ENCODE results near the gene ZFR. TPM values are rescaled to one million over a fixed set of nuclear protein-coding genes. Genes with fewer than 3 reads are reported as not detected.

The ZFR gene
- total RNA-seq, 1 donor from 2014 or later, result 60.3 TPM

- intact Hi-C loops (cut with micrococcal nuclease), result loop anchor here (5.0 kb wide), 1 partner anchor 97 kb away; no protein-coding TSS in a partner anchor
- no peak overlapping the region for H3K27ac ChIP-seq (replicated peaks)
- H3K4me3 ChIP-seq, result no peak overlapping the region
- H3K36me3 ChIP-seq, result no peaks in the 10 kb centered on the region
- no peaks in the 10 kb centered on the region for H3K9me3 ChIP-seq (replicated peaks)
- peak; percentile 82 for TF ChIP-seq CTCF (IDR thresholded peaks at IDR 0.05; ENCODE audit: borderline replicate concordance)
- peaks cover 12% of the 10 kb centered on the region for H3K4me1 ChIP-seq
- no peaks in the 10 kb centered on the region for H3K27me3 ChIP-seq (ENCODE audit: low read depth)
- DNase-seq, result peak; percentile 47
These were observed 115.1 kb downstream of the ZFR start for GRCh38 chr5:32329395-32329834.

GRCh38 chr5:32326216-32326772 is 118.2 kb downstream of the ZFR start:
- peaks cover 12% of the 10 kb centered on the region for H3K4me1 ChIP-seq
- no peaks in the 10 kb centered on the region for H3K36me3 ChIP-seq
- H3K9me3 ChIP-seq (replicated peaks), result peaks cover 8% of the 10 kb centered on the region
- no peak overlapping the region for H3K27ac ChIP-seq (replicated peaks)
- intact Hi-C loops (cut with micrococcal nuclease), result loop anchor here (5.0 kb wide), 1 partner anchor 94 kb away; no protein-coding TSS in a partner anchor
- no peaks in the 10 kb centered on the region for H3K27me3 ChIP-seq (ENCODE audit: low read depth)
- DNase-seq, result no peak
- no peak for TF ChIP-seq CTCF (IDR thresholded peaks at IDR 0.05; ENCODE audit: borderline replicate concordance)
- H3K4me3 ChIP-seq, result no peak overlapping the region

GRCh38 chr5:32325616-32326015 is 118.9 kb downstream of the ZFR start:
- Histone ChIP-seq H3K9me3 (replicated peaks) (peaks cover 8% of the 10 kb centered on the region), H3K36me3 (no peaks in the 10 kb centered on the region), H3K4me3 (no peak overlapping the region), H3K27ac (replicated peaks) (no peak overlapping the region), H3K27me3 (ENCODE audit: low read depth) (no peaks in the 10 kb centered on the region), H3K4me1 (peaks cover 12% of the 10 kb centered on the region)
- no peak for TF ChIP-seq CTCF (IDR thresholded peaks at IDR 0.05; ENCODE audit: borderline replicate concordance)
- intact Hi-C loops (cut with micrococcal nuclease), result loop anchor here (5.0 kb wide), 1 partner anchor 93 kb away; no protein-coding TSS in a partner anchor
- DNase-seq, result no peak

- no peaks in the 10 kb centered on the region for H3K36me3 ChIP-seq
- intact Hi-C loops (cut with micrococcal nuclease), result loop anchor here (5.0 kb wide), 1 partner anchor 93 kb away; no protein-coding TSS in a partner anchor
- H3K9me3 ChIP-seq (replicated peaks), result peaks cover 8% of the 10 kb centered on the region
- H3K27ac ChIP-seq (replicated peaks), result no peak overlapping the region
- peaks cover 9% of the 10 kb centered on the region for H3K4me1 ChIP-seq
- TF ChIP-seq CTCF (IDR thresholded peaks at IDR 0.05; ENCODE audit: borderline replicate concordance), result no peak
- no peak overlapping the region for H3K4me3 ChIP-seq
- DNase-seq, result no peak
- H3K27me3 ChIP-seq (ENCODE audit: low read depth), result no peaks in the 10 kb centered on the region
These were observed 119.5 kb downstream of the ZFR start for GRCh38 chr5:32325062-32325461.

GRCh38 chr5:32323741-32324140 is 120.8 kb downstream of the ZFR start:
- intact Hi-C loops (cut with micrococcal nuclease), result no loop called here
- no peak for DNase-seq
- peaks cover 8% of the 10 kb centered on the region for H3K9me3 ChIP-seq (replicated peaks)
- H3K27ac ChIP-seq (replicated peaks), result no peak overlapping the region
- no peaks in the 10 kb centered on the region for H3K36me3 ChIP-seq
- H3K27me3 ChIP-seq (ENCODE audit: low read depth), result no peaks in the 10 kb centered on the region
- TF ChIP-seq CTCF (IDR thresholded peaks at IDR 0.05; ENCODE audit: borderline replicate concordance), result no peak
- H3K4me1 ChIP-seq, result no peaks in the 10 kb centered on the region
- H3K4me3 ChIP-seq, result no peak overlapping the region

All from left ventricle myocardium inferior (tissue), 1 donor.